ENCODE results near the gene NXPE4.
"Not testable (repeated sequence)": the region's sequence is repeated elsewhere in the genome, so short reads cannot be mapped to it uniquely, and the experiment has no call there.

Gene NXPE4

GRCh38 chr11:114609429-114609828 is 13.8 kb upstream of the NXPE4 start:
- DNase-seq: no peak

GRCh38 chr11:114608605-114609004 is 13.0 kb upstream of the NXPE4 start:
- DNase-seq: not testable (repeated sequence)

GRCh38 chr11:114607753-114608459 is 12.3 kb upstream of the NXPE4 start:
- no peak for DNase-seq

- not testable (repeated sequence) for DNase-seq
Observed at GRCh38 chr11:114606802-114607075, 11.2 kb upstream of the NXPE4 start.

- no peak for DNase-seq
Observed at GRCh38 chr11:114606003-114606801, 10.6 kb upstream of the NXPE4 start.

GRCh38 chr11:114605370-114605769 is 9.8 kb upstream of the NXPE4 start:
- DNase-seq: no peak

- DNase-seq: no peak
Observed at GRCh38 chr11:114604886-114605285, 9.3 kb upstream of the NXPE4 start.

- DNase-seq: no peak
Observed at GRCh38 chr11:114604179-114604813, 8.7 kb upstream of the NXPE4 start.

GRCh38 chr11:114603151-114603550 is 7.6 kb upstream of the NXPE4 start:
- not testable (repeated sequence) for DNase-seq

GRCh38 chr11:114598461-114598860 is 2.9 kb upstream of the NXPE4 start:
- no peak for DNase-seq

GRCh38 chr11:114596175-114596919 is 761 bp upstream of the NXPE4 start:
- DNase-seq: no peak

GRCh38 chr11:114594703-114595102 is 883 bp downstream of the NXPE4 start:
- DNase-seq: no peak

- DNase-seq: no peak
Observed at GRCh38 chr11:114587398-114587953, 8.1 kb downstream of the NXPE4 start.

GRCh38 chr11:114586797-114587196 is 8.8 kb downstream of the NXPE4 start:
- peak; percentile 4 for DNase-seq

GRCh38 chr11:114571712-114572111 is 23.9 kb downstream of the NXPE4 start:
- DNase-seq: no peak

- no peak for DNase-seq
Observed at GRCh38 chr11:114569801-114570200, 25.8 kb downstream of the NXPE4 start.

- DNase-seq: no peak
Observed at GRCh38 chr11:114566276-114566675, 29.3 kb downstream of the NXPE4 start.

- no peak for DNase-seq
Observed at GRCh38 chr11:114564831-114565230, 30.8 kb downstream of the NXPE4 start.

- no peak for DNase-seq
Observed at GRCh38 chr11:114563077-114563476, 32.5 kb downstream of the NXPE4 start.

- no peak for DNase-seq
Observed at GRCh38 chr11:114562166-114562916, 33.2 kb downstream of the NXPE4 start.

- no peak for DNase-seq
Observed at GRCh38 chr11:114559425-114560310, 35.9 kb downstream of the NXPE4 start, which contains the start of gene NXPE1. Gene NXPE1, minus strand, starts transcription at chr11:114559881. Its CDS starts 8,680 bp downstream, at chr11:114551201.

Measured in hematopoietic multipotent progenitor cell treated with erythropoietin and hydrocortisone succinate and interleukin-3 and kit ligand, for 8 days (in vitro differentiated cells).